Measurements from ENCODE around the gene CSK. TPM values are rescaled to one million over a fixed set of nuclear protein-coding genes. Genes with fewer than 3 reads are reported as not detected.
A peak's percentile ranks its signal among the peaks of the same experiment; 100 is the strongest.

CSK gene
- total RNA-seq (2021) (90.8 and 103 TPM in 2 replicates), Bru-seq, nascent RNA (percentile 71 among the genes with signal in this experiment), BruChase-seq, experiment 1, labeled RNA remaining after a 2-hour chase (percentile 79 among the genes with signal in this experiment), BruChase-seq, experiment 2, labeled RNA remaining after a 6-hour chase (percentile 83 among the genes with signal in this experiment)
- long read RNA-seq, transcript CSK-201 (13 exons, 2,767 nt) = major isoform, 28 of 44 reads
- long read RNA-seq, partial matches to known transcripts = 12 of 44 reads
- long read RNA-seq, other reads (novel, unspliced or antisense) = 3 of 44 reads

DNA sequence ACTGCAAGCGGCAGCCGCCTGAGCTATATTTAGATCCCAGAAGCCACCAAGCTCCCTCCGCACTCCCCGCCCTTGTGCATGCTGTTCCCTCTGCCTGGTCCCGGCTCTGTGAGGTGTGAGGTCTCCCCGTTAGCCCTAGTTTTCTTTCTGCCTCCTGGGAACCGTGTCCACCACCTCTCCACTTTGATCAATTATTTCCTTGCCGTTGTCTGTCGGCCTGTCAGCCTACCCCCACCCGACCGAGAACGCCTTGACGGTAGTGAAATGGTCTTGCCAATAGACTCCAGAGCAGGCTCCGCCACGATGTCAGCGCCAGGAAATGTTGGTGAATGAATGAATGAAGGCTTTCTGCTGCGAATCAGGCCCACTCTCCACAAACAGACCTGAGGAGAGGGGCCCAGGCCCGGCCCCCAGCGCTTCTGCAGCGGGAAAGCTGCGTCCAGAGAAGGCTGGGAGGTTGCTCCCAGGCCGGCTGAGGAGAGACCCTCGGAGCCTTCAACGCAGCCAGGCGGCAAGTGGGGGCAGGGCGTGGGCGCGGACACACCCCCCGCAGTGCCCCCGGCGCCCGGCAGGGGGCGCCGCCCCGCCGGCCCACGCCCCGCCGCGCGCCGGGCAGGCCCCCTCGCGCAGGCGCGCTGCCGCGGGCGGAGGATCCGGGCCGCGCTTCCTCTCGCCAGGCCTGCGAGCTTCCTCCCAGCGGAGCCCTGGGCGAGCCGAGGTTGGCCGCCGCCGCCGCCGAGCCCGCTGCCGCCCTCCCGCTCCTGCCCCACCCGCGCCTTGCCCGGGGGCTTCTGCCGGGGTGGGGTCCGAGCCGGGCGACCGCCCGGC lies at the start of gene CSK:
Gene CSK, plus strand, starts transcription at position 650 of the 828 bp plus-strand sequence. CDS start 16,218 bp downstream, outside the sequence.
- no peaks in the 10 kb centered on the region for H3K9me3 ChIP-seq (ENCODE audit: low read depth, low read length, poor library complexity, severe bottlenecking)
- H3K27ac ChIP-seq (ENCODE audit: low read depth, low read length, poor library complexity, severe bottlenecking) = peak within 1 kb of the TSS; percentile 78
- BruUV-seq (replicated peaks) = no TSS peak
- intact Hi-C loops (cut with micrococcal nuclease; ENCODE audit: unreplicated experiment) = no loop called here
- DNase-seq (ENCODE audit: low spot score) = peak; percentile 87
- peaks cover 61% of the 10 kb centered on the region for H3K4me1 ChIP-seq (ENCODE audit: insufficient read depth, low read length, poor library complexity, severe bottlenecking)
- CTCF ChIA-PET = interaction anchor here (0.6 to 2.9 kb wide), 5 partner anchors 11 to 156 kb away, joined by 3 to 11 read pairs (median 3); partner anchors contain the start of gene CYP1A1
- no peak for TF ChIP-seq EZH2 (IDR thresholded peaks at IDR 0.05; ENCODE audit: borderline replicate concordance, low read depth, low read length, poor library complexity, severe bottlenecking)
- TF ChIP-seq, protein P1, sequence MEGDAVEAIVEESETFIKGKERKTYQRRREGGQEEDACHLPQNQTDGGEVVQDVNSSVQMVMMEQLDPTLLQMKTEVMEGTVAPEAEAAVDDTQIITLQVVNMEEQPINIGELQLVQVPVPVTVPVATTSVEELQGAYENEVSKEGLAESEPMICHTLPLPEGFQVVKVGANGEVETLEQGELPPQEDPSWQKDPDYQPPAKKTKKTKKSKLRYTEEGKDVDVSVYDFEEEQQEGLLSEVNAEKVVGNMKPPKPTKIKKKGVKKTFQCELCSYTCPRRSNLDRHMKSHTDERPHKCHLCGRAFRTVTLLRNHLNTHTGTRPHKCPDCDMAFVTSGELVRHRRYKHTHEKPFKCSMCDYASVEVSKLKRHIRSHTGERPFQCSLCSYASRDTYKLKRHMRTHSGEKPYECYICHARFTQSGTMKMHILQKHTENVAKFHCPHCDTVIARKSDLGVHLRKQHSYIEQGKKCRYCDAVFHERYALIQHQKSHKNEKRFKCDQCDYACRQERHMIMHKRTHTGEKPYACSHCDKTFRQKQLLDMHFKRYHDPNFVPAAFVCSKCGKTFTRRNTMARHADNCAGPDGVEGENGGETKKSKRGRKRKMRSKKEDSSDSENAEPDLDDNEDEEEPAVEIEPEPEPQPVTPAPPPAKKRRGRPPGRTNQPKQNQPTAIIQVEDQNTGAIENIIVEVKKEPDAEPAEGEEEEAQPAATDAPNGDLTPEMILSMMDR (conservative IDR thresholded peaks at IDR 0.05; ENCODE audit: low read depth, low read length) = peak; percentile 47
- peak within 1 kb of the TSS; percentile 93 for H3K4me3 ChIP-seq (ENCODE audit: low read depth, low read length, poor library complexity, severe bottlenecking)
- POLR2A ChIA-PET (ENCODE audit: low non-redundant PET) = no interaction called here
- H3K36me3 ChIP-seq (ENCODE audit: insufficient read depth, low read length, poor library complexity, severe bottlenecking) = no peaks in the 10 kb centered on the region
- no peaks in the 10 kb centered on the region for H3K27me3 ChIP-seq (replicated peaks; ENCODE audit: insufficient read depth, low read depth, low read length, poor library complexity)

DNA sequence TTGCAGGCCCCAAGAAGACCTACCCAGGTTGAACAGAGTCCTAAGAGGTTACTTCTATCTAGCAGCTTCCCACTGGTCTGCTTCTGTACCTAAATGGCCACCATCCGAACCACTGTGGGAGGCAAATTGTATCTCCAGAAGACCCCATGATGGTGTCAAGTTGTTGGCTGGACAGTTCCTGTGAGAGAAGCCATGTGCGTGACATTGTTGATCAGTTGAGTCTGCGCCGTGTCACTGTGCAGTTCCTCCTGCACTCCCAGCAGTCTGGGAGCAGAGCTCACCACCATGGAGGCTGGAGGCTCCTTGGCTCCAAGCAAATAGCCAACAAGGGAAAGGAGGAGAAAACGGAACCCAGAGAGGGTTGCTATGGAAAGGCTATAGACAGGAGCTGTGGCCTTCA lies 49.0 kb upstream of the CSK start:
- no peak overlapping the region for H3K4me3 ChIP-seq (ENCODE audit: low read depth, low read length, poor library complexity, severe bottlenecking)
- peaks cover 3% of the 10 kb centered on the region for H3K9me3 ChIP-seq (ENCODE audit: low read depth, low read length, poor library complexity, severe bottlenecking)
- intact Hi-C loops (cut with micrococcal nuclease; ENCODE audit: unreplicated experiment) = no loop called here
- no peaks in the 10 kb centered on the region for H3K4me1 ChIP-seq (ENCODE audit: insufficient read depth, low read length, poor library complexity, severe bottlenecking)
- peaks cover 9% of the 10 kb centered on the region for H3K27me3 ChIP-seq (replicated peaks; ENCODE audit: insufficient read depth, low read depth, low read length, poor library complexity)
- no peak for DNase-seq (ENCODE audit: low spot score)
- no TSS peak for BruUV-seq (replicated peaks)
- H3K27ac ChIP-seq (ENCODE audit: low read depth, low read length, poor library complexity, severe bottlenecking) = no peak overlapping the region
- ChIA-PET CTCF (no interaction called here), POLR2A (ENCODE audit: low non-redundant PET) (no interaction called here)
- TF ChIP-seq, protein P1 (conservative IDR thresholded peaks at IDR 0.05; ENCODE audit: low read depth, low read length) = no peak
- TF ChIP-seq EZH2 (IDR thresholded peaks at IDR 0.05; ENCODE audit: borderline replicate concordance, low read depth, low read length, poor library complexity, severe bottlenecking) = no peak
- no peaks in the 10 kb centered on the region for H3K36me3 ChIP-seq (ENCODE audit: insufficient read depth, low read length, poor library complexity, severe bottlenecking)

DNA sequence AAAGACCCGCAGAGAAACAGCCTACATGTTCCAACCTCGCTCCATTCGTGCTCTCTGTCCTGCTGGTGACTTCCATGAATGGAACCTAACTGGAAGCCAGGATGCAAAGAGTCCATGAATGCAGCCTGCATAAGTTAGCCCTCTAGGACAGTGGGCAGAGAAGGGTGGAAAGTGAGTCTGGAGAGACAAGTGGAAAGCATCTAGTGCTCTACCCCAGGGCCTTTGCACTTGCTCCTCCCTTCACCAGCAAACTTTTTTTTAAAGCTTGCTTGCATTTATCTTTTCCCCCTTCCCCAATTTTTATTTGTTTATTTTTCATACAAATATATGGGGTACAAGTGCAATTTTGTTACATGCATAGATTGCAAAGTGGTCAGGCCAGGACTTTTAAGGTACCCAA lies 48.6 kb upstream of the CSK start:
- DNase-seq (ENCODE audit: low spot score) = no peak
- Histone ChIP-seq H3K4me3 (ENCODE audit: low read depth, low read length, poor library complexity, severe bottlenecking) (no peak overlapping the region), H3K9me3 (ENCODE audit: low read depth, low read length, poor library complexity, severe bottlenecking) (peaks cover 6% of the 10 kb centered on the region), H3K36me3 (ENCODE audit: insufficient read depth, low read length, poor library complexity, severe bottlenecking) (no peaks in the 10 kb centered on the region), H3K27me3 (replicated peaks; ENCODE audit: insufficient read depth, low read depth, low read length, poor library complexity) (peaks cover 9% of the 10 kb centered on the region), H3K27ac (ENCODE audit: low read depth, low read length, poor library complexity, severe bottlenecking) (no peak overlapping the region), H3K4me1 (ENCODE audit: insufficient read depth, low read length, poor library complexity, severe bottlenecking) (no peaks in the 10 kb centered on the region)
- ChIA-PET POLR2A (ENCODE audit: low non-redundant PET) (no interaction called here), CTCF (no interaction called here)
- no TSS peak for BruUV-seq (replicated peaks)
- intact Hi-C loops (cut with micrococcal nuclease; ENCODE audit: unreplicated experiment) = no loop called here
- TF ChIP-seq EZH2 (IDR thresholded peaks at IDR 0.05; ENCODE audit: borderline replicate concordance, low read depth, low read length, poor library complexity, severe bottlenecking) = no peak
- TF ChIP-seq, protein P1 (conservative IDR thresholded peaks at IDR 0.05; ENCODE audit: low read depth, low read length) = no peak
